Suprapubic skin (tissue), 4 donors: ENCODE data around the gene XYLT1. TPM values are rescaled to one million over a fixed set of nuclear protein-coding genes. Genes with fewer than 3 reads are reported as not detected.

Experiments used
- DNase-seq, 2 donors: peaks; one replicate each; pipeline ENCODE4 v3.0.0-alpha.2; 2019; ENCODE audit warnings: low spot score in 2 of 2
- H3K27ac ChIP-seq: fragments of 200-600 bp; sonication (generic); one replicate; pipeline ENCODE4 v1.5.1; 2019
- H3K27me3 ChIP-seq: fragments of 200-600 bp; sonication (generic); one replicate; pipeline ENCODE4 v1.5.1; 2019
- H3K36me3 ChIP-seq: fragments of 200-600 bp; sonication (generic); one replicate; pipeline ENCODE4 v1.5.1; 2019
- H3K4me1 ChIP-seq: fragments of 200-600 bp; sonication (generic); one replicate; pipeline ENCODE4 v1.5.1; 2019
- H3K4me3 ChIP-seq: fragments of 200-600 bp; sonication (generic); one replicate; pipeline ENCODE4 v1.5.1; 2019; ENCODE audit warnings: mild to moderate bottlenecking
- H3K9me3 ChIP-seq: fragments of 200-600 bp; sonication (generic); one replicate; pipeline ENCODE4 v1.5.1; 2019
- CTCF ChIP-seq, 2 donors: fragments of 200-600 bp in 1 of 2; fragments of 450-650 bp in 1 of 2; sonication (generic) in 1 of 2; IDR thresholded peaks; one replicate each; pipeline ENCODE4 v1.5.1; 2016 to 2019; ENCODE audit warnings: antibody characterized with exemption in 2 of 2, mild to moderate bottlenecking in 1 of 2, moderate library complexity in 1 of 2
- EP300 ChIP-seq: sonication (generic); formaldehyde crosslinking; IDR thresholded peaks from one replicate; pipeline ENCODE4 v1.6.1; 2017; ENCODE audit warnings: antibody characterized with exemption
- POLR2A ChIP-seq, 2 donors: fragments of 450-650 bp; IDR thresholded peaks; one replicate each; pipeline ENCODE4 v1.6.1; 2017; ENCODE audit warnings: antibody characterized with exemption in 2 of 2, mild to moderate bottlenecking in 2 of 2, moderate library complexity in 2 of 2
- POLR2AphosphoS5 ChIP-seq, 3 donors: sonication (generic); formaldehyde crosslinking; IDR thresholded peaks; one replicate each; pipeline ENCODE4 v1.6.1; 2017; ENCODE audit warnings: antibody characterized with exemption in 3 of 3
- WGBS: methylation state at CpG from one replicate; pipeline ENCODE4 v1.1.5; 2018; 5-methylcytosine and 5-hydroxymethylcytosine counted together
- total RNA-seq, 4 donors: library from RNA; depleted of rRNA; stranded (reverse); fragments of >200 nt; gene quantifications; one replicate each; pipeline ENCODE4 v1.1.0, GENCODE V29; 2016

Gene XYLT1
- total RNA-seq, 4 donors from 2014 or later, result 23.5 to 30.6 (median 25.7) TPM

- H3K36me3 ChIP-seq, result no peaks in the 10 kb centered on the region
- H3K4me3 ChIP-seq, result no peak overlapping the region
- no peak overlapping the region for H3K27ac ChIP-seq
- no peak for DNase-seq
- no peak for TF ChIP-seq CTCF (IDR thresholded peaks at IDR 0.05)
- TF ChIP-seq POLR2A (IDR thresholded peaks at IDR 0.05), result no peak
- TF ChIP-seq POLR2AphosphoS5 (IDR thresholded peaks at IDR 0.05), result no peak
- TF ChIP-seq EP300, result no peak
- peaks cover 44% of the 10 kb centered on the region for H3K4me1 ChIP-seq
- H3K9me3 ChIP-seq, result no peaks in the 10 kb centered on the region
- no peaks in the 10 kb centered on the region for H3K27me3 ChIP-seq
- 68% methylated on average over 14 of the region's 14 CpGs for WGBS
Measured at GRCh38 chr16:17369421-17370222, 101.1 kb downstream of the XYLT1 start.

- no peak for TF ChIP-seq CTCF (IDR thresholded peaks at IDR 0.05)
- TF ChIP-seq POLR2A (IDR thresholded peaks at IDR 0.05), result no peak
- TF ChIP-seq EP300, result no peak
- TF ChIP-seq POLR2AphosphoS5 (IDR thresholded peaks at IDR 0.05), result no peak
- H3K36me3 ChIP-seq, result no peaks in the 10 kb centered on the region
- no peaks in the 10 kb centered on the region for H3K27me3 ChIP-seq
- 85% methylated on average over 5 of the region's 5 CpGs for WGBS
- peaks cover 50% of the 10 kb centered on the region for H3K4me1 ChIP-seq
- H3K27ac ChIP-seq, result no peak overlapping the region
- H3K9me3 ChIP-seq, result no peaks in the 10 kb centered on the region
- DNase-seq, result no peak
- H3K4me3 ChIP-seq, result no peak overlapping the region
Measured at GRCh38 chr16:17368951-17369350, 101.8 kb downstream of the XYLT1 start.

GRCh38 chr16:17368446-17368845 is 102.3 kb downstream of the XYLT1 start:
- Histone ChIP-seq H3K4me1 (peaks cover 55% of the 10 kb centered on the region), H3K9me3 (no peaks in the 10 kb centered on the region), H3K27me3 (no peaks in the 10 kb centered on the region), H3K4me3 (no peak overlapping the region), H3K27ac (no peak overlapping the region), H3K36me3 (no peaks in the 10 kb centered on the region)
- no peak for DNase-seq
- no peak for TF ChIP-seq CTCF (IDR thresholded peaks at IDR 0.05)
- TF ChIP-seq POLR2A (IDR thresholded peaks at IDR 0.05), result no peak
- TF ChIP-seq EP300, result no peak
- no peak for TF ChIP-seq POLR2AphosphoS5 (IDR thresholded peaks at IDR 0.05)
- 78% methylated on average over 3 of the region's 3 CpGs for WGBS

- H3K4me1 ChIP-seq, result peaks cover 59% of the 10 kb centered on the region
Measured at GRCh38 chr16:17367923-17368322, 102.8 kb downstream of the XYLT1 start.

More at GRCh38 chr16:17367923-17368322, 102.8 kb downstream of the XYLT1 start:
- Histone ChIP-seq H3K4me3 (no peak overlapping the region), H3K36me3 (no peaks in the 10 kb centered on the region), H3K27me3 (no peaks in the 10 kb centered on the region), H3K9me3 (no peaks in the 10 kb centered on the region), H3K27ac (no peak overlapping the region)
- WGBS, result 78% methylated on average over 10 of the region's 10 CpGs
- TF ChIP-seq EP300 (no peak), CTCF (IDR thresholded peaks at IDR 0.05) (no peak), POLR2AphosphoS5 (IDR thresholded peaks at IDR 0.05) (no peak), POLR2A (IDR thresholded peaks at IDR 0.05) (no peak)
- DNase-seq, result no peak
